HL-60 (cell line): ENCODE results near the gene ZNF225.

Experiments
- CTCF ChIP-seq: IDR thresholded peaks from one replicate; pipeline ENCODE4 v1.5.1; 2011; ENCODE audit warnings: low read length, control low read depth, inconsistent platforms; ENCODE audit not compliant: insufficient read depth
- GABPA ChIP-seq: IDR thresholded peaks from 2 replicates; pipeline ENCODE4 v1.6.1; 2012; ENCODE audit warnings: low read depth
- POLR2AphosphoS5 ChIP-seq: IDR thresholded peaks from 2 replicates; pipeline ENCODE4 v1.6.1; 2012; ENCODE audit warnings: low read depth
- REST ChIP-seq: IDR thresholded peaks from 2 replicates; pipeline ENCODE4 v1.6.1; 2012; ENCODE audit warnings: low read depth; ENCODE audit not compliant: insufficient replicate concordance

GRCh38 chr19:44113784-44114390 lies 688 bp downstream of the ZNF225 start:
- TF ChIP-seq GABPA: no peak
- TF ChIP-seq CTCF: no peak
- no peak for TF ChIP-seq POLR2AphosphoS5
- TF ChIP-seq REST: no peak
